IPS-18a (cell line): ENCODE results near the gene PLAAT4.
"Not testable (repeated sequence)": the region's sequence is repeated elsewhere in the genome, so short reads cannot be mapped to it uniquely, and the experiment has no call there.

Source experiments
- H3K27ac ChIP-seq: one replicate; pipeline ENCODE4 v1.5.1; 2013; ENCODE audit warnings: low read length
- H3K27me3 ChIP-seq: one replicate; pipeline ENCODE4 v1.6.1; 2013; ENCODE audit warnings: mild to moderate bottlenecking, low read length; ENCODE audit not compliant: control insufficient read depth, insufficient read depth
- H3K36me3 ChIP-seq: one replicate; pipeline ENCODE4 v1.6.1; 2013; ENCODE audit warnings: low read depth, low read length; ENCODE audit not compliant: control insufficient read depth
- H3K4me1 ChIP-seq: one replicate; pipeline ENCODE4 v1.6.1; 2013; ENCODE audit warnings: low read depth, low read length; ENCODE audit not compliant: control insufficient read depth
- H3K4me3 ChIP-seq: one replicate; pipeline ENCODE4 v1.5.1; 2013; ENCODE audit warnings: low read length
- H3K9ac ChIP-seq: one replicate; pipeline ENCODE4 v1.6.1; 2013; ENCODE audit warnings: mild to moderate bottlenecking, low read length, moderate library complexity
- H3K9me3 ChIP-seq: one replicate; pipeline ENCODE4 v1.6.1; 2013; ENCODE audit warnings: low read depth, low read length; ENCODE audit not compliant: control insufficient read depth

Gene PLAAT4

GRCh38 chr11:63549411-63549810 lies 12.8 kb downstream of the PLAAT4 start:
- no peaks in the 10 kb centered on the region for H3K4me1 ChIP-seq
- H3K27me3 ChIP-seq: no peaks in the 10 kb centered on the region
- H3K36me3 ChIP-seq: no peaks in the 10 kb centered on the region
- no peak overlapping the region for H3K4me3 ChIP-seq
- H3K27ac ChIP-seq: no peak overlapping the region
- no peak overlapping the region for H3K9ac ChIP-seq
- no peaks in the 10 kb centered on the region for H3K9me3 ChIP-seq

DNA sequence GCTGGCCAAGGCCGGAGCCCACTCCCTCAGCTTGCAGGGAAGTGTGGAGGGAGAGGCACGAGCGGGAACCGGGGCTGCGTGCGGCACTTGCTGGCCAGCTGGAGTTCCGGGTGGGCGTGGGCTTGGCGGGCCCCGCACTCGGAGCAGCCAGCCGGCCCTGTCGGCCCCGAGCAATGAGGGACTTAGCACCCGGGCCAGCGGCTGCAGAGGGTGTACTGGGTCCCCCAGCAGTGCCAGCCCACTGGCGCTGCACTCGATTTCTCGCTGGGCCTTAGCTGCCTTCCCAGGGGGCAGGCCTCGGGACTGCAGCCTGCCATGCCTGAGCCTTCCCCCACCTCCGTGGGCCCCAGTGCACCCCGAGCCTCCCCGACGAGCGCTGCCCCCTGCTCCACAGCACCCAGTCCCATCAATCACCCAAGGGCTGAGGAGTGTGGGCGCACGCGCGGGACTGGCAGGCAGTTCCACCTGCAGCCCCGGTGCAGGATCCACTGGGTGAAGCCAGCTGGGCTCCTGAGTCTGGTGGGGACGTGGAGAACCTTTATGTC lies 13.6 kb downstream of the PLAAT4 start:
- not testable (repeated sequence) for H3K36me3 ChIP-seq, H3K9me3 ChIP-seq, H3K4me1 ChIP-seq, H3K27me3 ChIP-seq, H3K4me3 ChIP-seq, H3K9ac ChIP-seq, H3K27ac ChIP-seq

GRCh38 chr11:63551091-63551888 lies 14.7 kb downstream of the PLAAT4 start:
- H3K4me3 ChIP-seq: no peak overlapping the region
- no peaks in the 10 kb centered on the region for H3K36me3 ChIP-seq
- no peaks in the 10 kb centered on the region for H3K9me3 ChIP-seq
- no peaks in the 10 kb centered on the region for H3K4me1 ChIP-seq
- no peaks in the 10 kb centered on the region for H3K27me3 ChIP-seq
- H3K27ac ChIP-seq: no peak overlapping the region
- no peak overlapping the region for H3K9ac ChIP-seq

DNA sequence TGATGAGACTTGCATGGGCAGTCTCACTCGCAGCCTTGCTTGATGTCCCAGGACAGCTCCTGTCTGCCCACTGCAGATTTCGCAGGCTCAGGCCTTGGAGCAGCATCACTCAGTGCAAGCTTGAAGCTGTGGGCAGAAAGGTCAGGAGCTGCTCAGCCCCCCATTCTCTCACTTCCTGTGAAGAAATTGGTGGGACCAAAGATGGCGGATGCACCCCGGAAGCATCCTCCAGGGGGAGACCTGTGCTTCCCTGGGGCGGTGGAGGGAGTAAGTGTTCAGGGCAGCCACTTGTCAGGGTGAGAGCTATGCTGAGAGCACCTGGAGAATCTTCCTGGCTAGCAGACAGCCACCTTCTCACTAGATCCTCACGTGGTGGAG lies 15.3 kb downstream of the PLAAT4 start:
- Histone ChIP-seq H3K27ac (no peak overlapping the region), H3K4me1 (no peaks in the 10 kb centered on the region), H3K9ac (no peak overlapping the region)

GRCh38 chr11:63552921-63553320 lies 16.3 kb downstream of the PLAAT4 start:
- H3K36me3 ChIP-seq: no peaks in the 10 kb centered on the region
- no peaks in the 10 kb centered on the region for H3K9me3 ChIP-seq
- no peak overlapping the region for H3K9ac ChIP-seq
- H3K4me3 ChIP-seq: no peak overlapping the region
- no peak overlapping the region for H3K27ac ChIP-seq
- H3K27me3 ChIP-seq: no peaks in the 10 kb centered on the region
- no peaks in the 10 kb centered on the region for H3K4me1 ChIP-seq

More for the DNA sequence above, 15.3 kb downstream of the PLAAT4 start:
- H3K4me3 ChIP-seq: no peak overlapping the region
- no peaks in the 10 kb centered on the region for H3K27me3 ChIP-seq
- H3K36me3 ChIP-seq: no peaks in the 10 kb centered on the region
- H3K9me3 ChIP-seq: no peaks in the 10 kb centered on the region

DNA sequence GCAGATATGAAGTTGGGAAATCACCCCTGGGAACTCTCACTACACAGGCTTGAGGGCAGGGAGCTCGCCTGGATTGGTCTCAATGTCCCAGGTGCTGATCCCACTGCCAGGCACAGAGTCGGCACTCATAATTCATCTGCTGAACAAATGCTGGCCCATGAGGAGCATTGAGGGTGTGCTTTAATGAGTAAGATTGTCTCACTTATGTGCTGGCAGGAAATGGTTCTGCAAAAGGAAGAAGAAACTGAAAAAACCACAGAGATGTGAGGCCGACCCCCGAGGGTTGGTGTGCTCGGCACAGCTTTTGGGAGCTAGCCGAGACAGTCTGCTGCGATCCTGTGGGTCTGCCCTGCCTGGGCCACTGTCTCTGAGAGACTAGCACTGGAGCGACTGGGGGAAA lies 17.2 kb downstream of the PLAAT4 start:
- Histone ChIP-seq H3K36me3 (no peaks in the 10 kb centered on the region), H3K4me1 (no peaks in the 10 kb centered on the region), H3K9ac (no peak overlapping the region), H3K27me3 (no peaks in the 10 kb centered on the region), H3K4me3 (no peak overlapping the region), H3K27ac (no peak overlapping the region), H3K9me3 (no peaks in the 10 kb centered on the region)

DNA sequence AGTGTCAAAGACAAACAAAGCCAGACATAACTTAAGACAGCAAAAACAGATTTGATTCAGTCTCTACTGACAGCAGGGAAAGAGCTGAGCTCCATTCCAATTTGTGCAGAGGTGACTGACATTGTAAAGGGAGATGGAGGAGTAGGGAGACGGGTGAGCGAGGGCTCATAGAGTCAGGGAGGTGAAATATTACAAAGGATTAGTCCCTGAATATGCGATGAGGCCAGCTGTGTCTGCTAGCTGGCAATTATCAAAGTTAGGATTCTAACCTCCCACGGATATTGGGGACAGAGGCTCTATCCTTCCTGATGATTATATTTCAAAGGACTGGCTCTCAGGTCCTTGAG lies 18.2 kb downstream of the PLAAT4 start:
- no peaks in the 10 kb centered on the region for H3K4me1 ChIP-seq
- H3K27ac ChIP-seq: no peak overlapping the region
- no peak overlapping the region for H3K4me3 ChIP-seq
- H3K27me3 ChIP-seq: no peaks in the 10 kb centered on the region
- no peaks in the 10 kb centered on the region for H3K36me3 ChIP-seq
- H3K9me3 ChIP-seq: no peaks in the 10 kb centered on the region
- no peak overlapping the region for H3K9ac ChIP-seq

DNA sequence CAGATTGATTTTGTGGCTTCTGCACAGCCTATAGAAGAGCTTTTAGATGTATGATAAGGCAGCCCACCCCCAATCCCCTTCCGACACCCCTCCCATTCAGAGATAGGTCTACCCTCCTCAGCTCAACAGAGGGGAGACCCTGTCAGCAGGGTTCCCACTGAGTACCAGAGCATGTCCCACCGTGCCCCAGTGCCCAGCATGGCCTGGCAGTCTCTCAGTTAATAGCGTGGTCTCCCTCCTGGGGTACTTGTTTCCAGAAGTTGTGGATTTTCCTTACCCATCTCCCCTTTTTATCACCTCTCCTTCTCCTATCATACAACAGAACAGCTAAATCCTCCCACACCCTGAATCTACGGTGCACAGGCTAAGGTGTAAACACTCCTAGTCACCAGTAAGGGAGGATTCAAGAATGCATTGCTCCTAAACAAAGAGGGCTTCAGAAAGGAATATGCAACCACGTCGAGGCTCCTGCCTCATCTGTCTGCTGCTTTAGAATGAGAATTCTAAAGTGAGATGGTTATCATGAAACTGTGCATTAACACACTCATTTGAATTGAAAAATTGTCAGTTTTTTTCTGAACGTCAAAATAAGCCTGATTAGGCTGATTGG lies 19.9 kb downstream of the PLAAT4 start:
- Histone ChIP-seq H3K4me3 (no peak overlapping the region), H3K4me1 (no peaks in the 10 kb centered on the region), H3K27ac (no peak overlapping the region), H3K9me3 (no peaks in the 10 kb centered on the region), H3K36me3 (no peaks in the 10 kb centered on the region), H3K27me3 (no peaks in the 10 kb centered on the region), H3K9ac (no peak overlapping the region)

DNA sequence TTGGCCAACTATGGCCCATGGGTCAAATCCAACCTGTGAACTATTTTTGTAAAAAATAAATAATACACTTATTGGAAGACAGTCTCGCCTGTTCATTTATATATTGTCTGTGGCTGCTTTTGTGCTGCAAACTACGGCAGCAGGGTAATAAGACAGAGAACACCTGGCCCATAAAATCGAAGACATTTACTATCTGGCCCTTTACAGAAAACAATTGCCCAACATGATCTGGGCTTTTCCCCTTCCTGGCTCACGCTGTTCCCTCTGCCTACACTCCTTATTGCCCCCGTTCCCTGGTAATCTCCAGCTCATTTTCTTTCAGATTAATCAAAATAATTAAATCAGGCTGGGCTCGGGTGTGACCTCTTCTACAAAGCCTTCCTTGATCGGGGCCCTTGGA lies 21.0 kb downstream of the PLAAT4 start:
- H3K4me3 ChIP-seq: no peak overlapping the region
- no peaks in the 10 kb centered on the region for H3K9me3 ChIP-seq
- H3K27me3 ChIP-seq: no peaks in the 10 kb centered on the region
- no peak overlapping the region for H3K9ac ChIP-seq
- no peak overlapping the region for H3K27ac ChIP-seq
- no peaks in the 10 kb centered on the region for H3K36me3 ChIP-seq
- H3K4me1 ChIP-seq: no peaks in the 10 kb centered on the region

GRCh38 chr11:63558459-63559157 lies 22.0 kb downstream of the PLAAT4 start:
- no peaks in the 10 kb centered on the region for H3K27me3 ChIP-seq
- H3K27ac ChIP-seq: no peak overlapping the region
- no peaks in the 10 kb centered on the region for H3K36me3 ChIP-seq
- H3K4me1 ChIP-seq: no peaks in the 10 kb centered on the region
- no peak overlapping the region for H3K9ac ChIP-seq
- H3K4me3 ChIP-seq: no peak overlapping the region
- H3K9me3 ChIP-seq: no peaks in the 10 kb centered on the region

DNA sequence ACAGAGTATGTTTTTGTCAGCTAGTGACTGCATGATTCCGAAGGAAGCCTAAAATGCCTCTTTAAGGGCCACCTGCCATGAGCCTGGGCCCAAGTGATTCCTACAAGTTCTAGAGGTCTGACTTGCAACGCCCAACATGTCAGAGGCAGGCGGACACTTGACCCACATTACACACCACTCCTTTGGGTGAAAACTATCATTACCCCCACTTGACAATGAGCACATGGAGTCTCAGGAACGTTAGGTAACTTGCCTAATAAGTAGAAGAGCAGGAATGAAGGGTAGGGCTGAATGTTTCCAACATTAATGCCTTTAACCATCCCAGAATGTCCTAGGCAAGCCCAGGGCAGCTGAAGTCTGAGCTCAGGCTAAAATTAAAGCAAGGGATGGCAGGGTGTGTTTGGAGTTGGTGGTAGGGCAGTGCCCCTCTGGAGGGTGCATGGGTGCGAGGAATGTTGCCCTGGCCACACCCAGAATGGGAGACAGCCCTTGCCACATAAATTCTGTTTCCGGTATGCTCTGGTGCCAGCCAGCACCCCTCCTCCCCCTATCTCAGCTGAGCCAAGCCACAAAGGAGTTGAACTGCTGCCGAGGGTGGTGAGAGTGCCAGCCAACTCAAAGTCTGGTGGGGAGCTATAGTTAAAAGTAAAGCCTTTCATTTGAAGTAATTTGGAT lies 24.0 kb downstream of the PLAAT4 start:
- H3K9ac ChIP-seq: no peak overlapping the region
- H3K9me3 ChIP-seq: no peaks in the 10 kb centered on the region
- H3K27ac ChIP-seq: no peak overlapping the region
- H3K36me3 ChIP-seq: no peaks in the 10 kb centered on the region
- no peak overlapping the region for H3K4me3 ChIP-seq
- no peaks in the 10 kb centered on the region for H3K27me3 ChIP-seq
- peaks cover under 1% of the 10 kb centered on the region for H3K4me1 ChIP-seq
